Measurements from ENCODE around the gene RRP15. TPM values are rescaled to one million over a fixed set of nuclear protein-coding genes. Genes with fewer than 3 reads are reported as not detected.

Gene RRP15
- total RNA-seq, 2 donors from 2014 or later: 24.9 to 27.3 TPM

GRCh38 chr1:218383051-218383450, 98.0 kb downstream of the RRP15 start:
- 90 to 92% methylated on average over 2 of the region's 2 CpGs for WGBS, 2 experiments (ENCODE audit: insufficient coverage in 1 of 2, insufficient read length in 1 of 2)
- no peaks in the 10 kb centered on the region for H3K36me3 ChIP-seq (ENCODE audit: control insufficient read depth, insufficient read depth, low read length)
- no peak overlapping the region for H3K4me3 ChIP-seq (ENCODE audit: low read length)

DNA sequence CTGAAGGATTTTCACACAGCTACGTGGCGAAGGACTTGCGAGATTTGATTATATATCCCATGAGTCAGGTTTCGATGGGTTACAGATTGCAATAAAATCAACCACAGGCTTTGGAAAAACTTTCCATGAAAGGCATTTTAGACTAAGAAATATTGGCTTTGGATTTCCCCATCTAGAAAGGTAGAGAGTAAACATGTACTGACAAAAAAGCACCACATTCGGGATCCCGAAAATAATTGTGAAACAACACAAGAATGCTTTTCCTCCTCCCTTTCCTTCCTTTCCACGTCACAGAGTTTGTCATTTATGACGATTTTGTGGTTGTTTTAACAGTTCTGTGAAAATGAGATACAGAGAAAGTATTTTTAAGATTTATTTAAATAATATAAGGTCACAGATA, 98.6 kb downstream of the RRP15 start:
- no peak overlapping the region for H3K27ac ChIP-seq (ENCODE audit: low read depth, low read length)
- no peaks in the 10 kb centered on the region for H3K27me3 ChIP-seq (ENCODE audit: control insufficient read depth, insufficient read depth, low read length, poor library complexity, severe bottlenecking)
- H3K4me3 ChIP-seq (ENCODE audit: low read length): no peak overlapping the region
- H3K36me3 ChIP-seq (ENCODE audit: control insufficient read depth, insufficient read depth, low read length): no peaks in the 10 kb centered on the region
- TF ChIP-seq, protein P1, sequence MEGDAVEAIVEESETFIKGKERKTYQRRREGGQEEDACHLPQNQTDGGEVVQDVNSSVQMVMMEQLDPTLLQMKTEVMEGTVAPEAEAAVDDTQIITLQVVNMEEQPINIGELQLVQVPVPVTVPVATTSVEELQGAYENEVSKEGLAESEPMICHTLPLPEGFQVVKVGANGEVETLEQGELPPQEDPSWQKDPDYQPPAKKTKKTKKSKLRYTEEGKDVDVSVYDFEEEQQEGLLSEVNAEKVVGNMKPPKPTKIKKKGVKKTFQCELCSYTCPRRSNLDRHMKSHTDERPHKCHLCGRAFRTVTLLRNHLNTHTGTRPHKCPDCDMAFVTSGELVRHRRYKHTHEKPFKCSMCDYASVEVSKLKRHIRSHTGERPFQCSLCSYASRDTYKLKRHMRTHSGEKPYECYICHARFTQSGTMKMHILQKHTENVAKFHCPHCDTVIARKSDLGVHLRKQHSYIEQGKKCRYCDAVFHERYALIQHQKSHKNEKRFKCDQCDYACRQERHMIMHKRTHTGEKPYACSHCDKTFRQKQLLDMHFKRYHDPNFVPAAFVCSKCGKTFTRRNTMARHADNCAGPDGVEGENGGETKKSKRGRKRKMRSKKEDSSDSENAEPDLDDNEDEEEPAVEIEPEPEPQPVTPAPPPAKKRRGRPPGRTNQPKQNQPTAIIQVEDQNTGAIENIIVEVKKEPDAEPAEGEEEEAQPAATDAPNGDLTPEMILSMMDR (conservative IDR thresholded peaks at IDR 0.05): no peak
- Mint-ChIP-seq H3K27me3 (ENCODE audit: insufficient read depth) (peaks cover 2% of the 10 kb centered on the region), H3K27ac (no peak overlapping the region), H3K36me3 (ENCODE audit: low read depth) (no peaks in the 10 kb centered on the region), H3K4me1 (no peaks in the 10 kb centered on the region), H3K4me3 (no peak overlapping the region), H3K9me3 (no peaks in the 10 kb centered on the region)
- H3K4me1 ChIP-seq (ENCODE audit: control insufficient read depth, insufficient read depth, low read length): no peaks in the 10 kb centered on the region
- 92 to 99% methylated on average over 6 of the region's 8 CpGs for WGBS, 2 experiments (ENCODE audit: insufficient coverage in 1 of 2, insufficient read length in 1 of 2)
- H3K9ac ChIP-seq (ENCODE audit: extremely low read depth, low read length, poor library complexity, severe bottlenecking): no peak overlapping the region
- H3K9me3 ChIP-seq (ENCODE audit: control insufficient read depth, low read length): no peaks in the 10 kb centered on the region
- no peak for DNase-seq

More at GRCh38 chr1:218383051-218383450, 98.0 kb downstream of the RRP15 start:
- H3K4me1 Mint-ChIP-seq: no peaks in the 10 kb centered on the region
- Histone ChIP-seq H3K27me3 (ENCODE audit: control insufficient read depth, insufficient read depth, low read length, poor library complexity, severe bottlenecking) (no peaks in the 10 kb centered on the region), H3K9ac (ENCODE audit: extremely low read depth, low read length, poor library complexity, severe bottlenecking) (no peak overlapping the region), H3K4me1 (ENCODE audit: control insufficient read depth, insufficient read depth, low read length) (no peaks in the 10 kb centered on the region), H3K27ac (ENCODE audit: low read depth, low read length) (no peak overlapping the region), H3K9me3 (ENCODE audit: control insufficient read depth, low read length) (no peaks in the 10 kb centered on the region)
- H3K27me3 Mint-ChIP-seq (ENCODE audit: insufficient read depth): no peaks in the 10 kb centered on the region
- no peak overlapping the region for H3K27ac Mint-ChIP-seq
- no peak overlapping the region for H3K4me3 Mint-ChIP-seq
- H3K9me3 Mint-ChIP-seq: no peaks in the 10 kb centered on the region
- no peaks in the 10 kb centered on the region for H3K36me3 Mint-ChIP-seq (ENCODE audit: low read depth)
- no peak for DNase-seq
- TF ChIP-seq, protein P1 (conservative IDR thresholded peaks at IDR 0.05): no peak

- no peaks in the 10 kb centered on the region for H3K4me1 ChIP-seq (ENCODE audit: control insufficient read depth, insufficient read depth, low read length)
- Mint-ChIP-seq H3K4me1 (no peaks in the 10 kb centered on the region), H3K27ac (no peak overlapping the region), H3K36me3 (ENCODE audit: low read depth) (no peaks in the 10 kb centered on the region), H3K27me3 (ENCODE audit: insufficient read depth) (peaks cover 2% of the 10 kb centered on the region), H3K9me3 (no peaks in the 10 kb centered on the region), H3K4me3 (no peak overlapping the region)
- no peaks in the 10 kb centered on the region for H3K9me3 ChIP-seq (ENCODE audit: control insufficient read depth, low read length)
- no peak overlapping the region for H3K4me3 ChIP-seq (ENCODE audit: low read length)
- WGBS, 2 experiments (ENCODE audit: insufficient coverage in 1 of 2, insufficient read length in 1 of 2): 89 to 94% methylated on average over 4 to 5 of the region's 6 CpGs
- no peak overlapping the region for H3K27ac ChIP-seq (ENCODE audit: low read depth, low read length)
- H3K36me3 ChIP-seq (ENCODE audit: control insufficient read depth, insufficient read depth, low read length): no peaks in the 10 kb centered on the region
- no peak overlapping the region for H3K9ac ChIP-seq (ENCODE audit: extremely low read depth, low read length, poor library complexity, severe bottlenecking)
- TF ChIP-seq, protein P1 (conservative IDR thresholded peaks at IDR 0.05): no peak
- no peaks in the 10 kb centered on the region for H3K27me3 ChIP-seq (ENCODE audit: control insufficient read depth, insufficient read depth, low read length, poor library complexity, severe bottlenecking)
- DNase-seq: no peak
Observed at GRCh38 chr1:218384581-218384993, 99.5 kb downstream of the RRP15 start.

Other genes with a start within 250 kb of the RRP15 start
- 1 to 10 TPM in 1 of 2 donors, under 1 TPM in 1; 0.11 to 1.2 TPM for gene TGFB2, start 60.0 kb downstream of the RRP15 start, total RNA-seq